GM19397 (cell line): ENCODE measurements around the gene VRK2.
"Not testable (repeated sequence)": the region's sequence is repeated elsewhere in the genome, so short reads cannot be mapped to it uniquely, and the experiment has no call there.

ENCODE experiments used
- ATAC-seq: cut with Tn5 transposase; IDR thresholded peaks from one replicate; pipeline ENCODE4 v1.9.1; 2021; ENCODE audit warnings: mild to moderate bottlenecking, moderate library complexity; ENCODE audit not compliant: unreplicated experiment

VRK2 gene

GRCh38 chr2:58106896-58107295 lies 60.3 kb downstream of the VRK2 start:
- no peak for ATAC-seq

DNA sequence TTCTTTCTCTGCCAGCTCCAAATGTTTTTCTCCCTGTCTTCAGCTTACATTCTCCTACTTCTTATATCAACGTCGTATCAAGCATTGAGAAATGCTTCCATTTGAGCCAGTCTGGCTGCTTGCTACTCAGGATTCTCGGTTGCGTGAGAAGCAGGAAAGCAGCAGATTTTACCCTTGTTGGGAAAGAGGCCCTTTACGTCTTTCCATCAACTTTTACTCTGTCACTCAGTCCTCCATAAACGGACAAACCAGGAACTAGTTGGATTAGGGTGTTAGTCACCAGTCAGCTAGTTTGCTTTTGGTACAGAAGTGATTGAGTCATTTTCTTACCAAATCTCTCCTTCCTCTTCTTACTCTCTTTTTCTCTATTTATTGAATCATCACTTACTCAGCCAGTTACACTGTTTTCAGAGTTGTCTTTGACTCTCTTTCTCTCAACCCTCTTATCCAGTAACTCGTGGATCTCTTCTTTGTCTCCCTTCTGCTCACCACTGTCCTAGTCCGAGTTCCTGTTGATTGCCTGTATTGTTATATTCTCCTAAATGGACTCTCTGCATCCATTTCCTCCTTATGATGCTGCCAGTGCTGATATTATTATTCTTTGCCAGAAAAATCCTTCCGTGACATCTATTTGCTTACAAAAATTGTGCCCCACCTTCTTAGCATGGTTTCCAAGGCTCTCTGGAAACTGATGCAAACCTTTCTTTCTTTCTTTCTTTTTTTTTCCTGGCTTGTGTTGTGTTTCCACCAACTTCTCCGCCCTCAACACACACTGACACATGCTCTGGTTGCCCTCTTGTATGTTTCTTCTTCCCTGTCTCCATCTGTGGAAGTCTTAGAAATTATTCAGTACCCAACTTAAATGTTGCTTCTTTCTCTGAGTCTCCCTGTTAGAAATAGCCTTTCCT lies 61.5 kb downstream of the VRK2 start:
- ATAC-seq, result no peak

DNA sequence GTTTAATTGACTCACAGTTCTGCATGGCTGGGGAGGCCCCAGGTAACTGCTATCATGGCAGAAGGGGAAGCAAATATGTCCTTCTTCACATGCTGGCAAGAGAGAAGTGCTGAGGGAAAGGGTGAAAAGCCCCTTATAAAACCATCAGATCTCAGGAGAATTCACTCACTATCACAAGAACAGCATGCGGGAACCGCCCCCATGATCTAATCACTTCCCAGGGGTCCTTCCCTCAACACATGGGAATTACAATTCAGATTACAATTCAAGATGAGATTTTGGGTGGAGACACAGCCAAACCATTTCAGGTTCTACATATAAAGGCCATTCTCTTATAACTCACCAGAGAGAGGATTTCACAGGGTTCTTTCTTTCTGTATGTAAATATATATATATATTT lies 62.9 kb downstream of the VRK2 start:
- ATAC-seq, result no peak

GRCh38 chr2:58110765-58111164 lies 64.2 kb downstream of the VRK2 start:
- no peak for ATAC-seq

DNA sequence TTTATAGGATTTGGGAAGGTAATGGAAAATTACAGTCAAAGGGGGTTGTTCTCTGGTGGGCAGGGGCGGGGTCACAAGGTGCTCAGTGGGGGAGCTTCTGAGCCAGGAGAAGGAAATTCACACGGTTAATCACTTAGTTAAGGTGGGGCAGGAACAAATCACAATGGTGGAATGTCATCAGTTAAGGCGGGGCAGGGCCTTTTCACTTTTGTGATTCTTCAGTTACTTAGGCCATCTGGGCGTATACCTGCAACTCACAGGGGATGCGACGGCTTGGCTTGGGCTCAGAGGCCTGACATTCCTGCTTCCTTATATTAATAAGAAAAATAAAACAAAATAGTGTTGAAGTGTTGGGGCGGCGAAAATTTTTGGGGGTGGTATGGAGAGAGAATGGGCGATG lies 67.0 kb downstream of the VRK2 start:
- ATAC-seq, result not testable (repeated sequence)

- ATAC-seq, result no peak
Observed at GRCh38 chr2:58120626-58121229, 74.1 kb downstream of the VRK2 start.

- ATAC-seq, result no peak
Observed at GRCh38 chr2:58122040-58122439, 75.4 kb downstream of the VRK2 start.

DNA sequence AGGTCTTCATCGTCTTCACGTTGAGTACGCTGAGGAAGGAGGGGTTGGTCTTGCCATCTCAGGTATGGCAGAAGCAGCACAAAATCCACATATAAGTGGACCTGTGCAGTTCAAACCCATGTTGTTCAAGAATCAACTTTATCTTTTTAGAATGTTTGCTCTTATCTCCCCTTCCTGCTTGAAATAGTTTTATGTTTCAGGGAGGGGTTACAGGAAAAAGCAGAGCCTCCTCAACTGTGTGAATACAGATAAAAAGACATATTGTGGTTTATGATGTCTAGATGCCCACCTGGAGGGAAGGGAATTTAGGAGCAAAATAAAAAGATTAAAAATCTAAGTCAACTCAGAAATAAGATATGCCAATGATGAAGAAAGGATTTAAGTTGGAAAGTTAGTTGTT lies 75.9 kb downstream of the VRK2 start:
- ATAC-seq, result no peak

GRCh38 chr2:58127111-58127510 lies 80.5 kb downstream of the VRK2 start:
- no peak for ATAC-seq

DNA sequence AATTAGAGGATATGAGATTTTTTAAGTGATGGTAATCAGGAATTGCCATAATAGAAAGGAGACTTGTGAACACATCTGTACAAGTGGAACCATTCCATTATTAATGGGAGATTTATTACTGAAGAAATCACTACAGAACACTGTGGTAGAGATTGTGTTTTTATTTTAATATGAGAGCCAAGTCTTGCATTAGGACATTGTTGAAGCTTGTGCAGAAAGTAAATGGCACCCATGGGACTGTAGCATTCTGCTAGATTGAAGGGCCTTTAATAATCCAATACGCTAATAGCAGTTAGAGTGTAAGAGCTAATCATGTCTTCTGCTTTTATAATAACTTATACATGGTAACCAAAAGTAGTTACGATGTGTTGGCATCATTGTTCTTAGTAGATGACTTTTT lies 83.6 kb downstream of the VRK2 start:
- no peak for ATAC-seq

- ATAC-seq, result no peak
Observed at GRCh38 chr2:58131191-58132011, 84.8 kb downstream of the VRK2 start.

DNA sequence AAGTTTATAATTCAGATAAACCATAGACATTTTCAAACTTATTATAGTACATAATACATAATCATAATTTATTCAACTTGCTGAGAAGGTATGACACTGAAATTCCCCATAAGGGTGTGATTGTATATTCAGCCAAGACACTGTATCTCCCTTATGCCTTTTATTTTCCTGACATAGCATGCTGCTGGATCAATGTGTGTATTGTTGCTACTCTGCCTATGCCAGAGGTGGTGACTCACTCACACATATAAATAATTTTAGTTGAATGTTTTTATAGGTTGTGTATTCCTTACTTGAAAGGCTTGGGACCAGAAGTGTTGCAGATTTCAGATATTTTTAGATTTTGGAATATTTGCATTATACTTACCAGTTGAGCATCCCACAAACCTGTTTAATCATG lies 86.8 kb downstream of the VRK2 start:
- ATAC-seq, result no peak

- no peak for ATAC-seq
Observed at GRCh38 chr2:58135861-58136260, 89.3 kb downstream of the VRK2 start.

- ATAC-seq, result no peak
Observed at GRCh38 chr2:58137221-58137620, 90.6 kb downstream of the VRK2 start.

- no peak for ATAC-seq
Observed at GRCh38 chr2:58137856-58138255, 91.2 kb downstream of the VRK2 start.

DNA sequence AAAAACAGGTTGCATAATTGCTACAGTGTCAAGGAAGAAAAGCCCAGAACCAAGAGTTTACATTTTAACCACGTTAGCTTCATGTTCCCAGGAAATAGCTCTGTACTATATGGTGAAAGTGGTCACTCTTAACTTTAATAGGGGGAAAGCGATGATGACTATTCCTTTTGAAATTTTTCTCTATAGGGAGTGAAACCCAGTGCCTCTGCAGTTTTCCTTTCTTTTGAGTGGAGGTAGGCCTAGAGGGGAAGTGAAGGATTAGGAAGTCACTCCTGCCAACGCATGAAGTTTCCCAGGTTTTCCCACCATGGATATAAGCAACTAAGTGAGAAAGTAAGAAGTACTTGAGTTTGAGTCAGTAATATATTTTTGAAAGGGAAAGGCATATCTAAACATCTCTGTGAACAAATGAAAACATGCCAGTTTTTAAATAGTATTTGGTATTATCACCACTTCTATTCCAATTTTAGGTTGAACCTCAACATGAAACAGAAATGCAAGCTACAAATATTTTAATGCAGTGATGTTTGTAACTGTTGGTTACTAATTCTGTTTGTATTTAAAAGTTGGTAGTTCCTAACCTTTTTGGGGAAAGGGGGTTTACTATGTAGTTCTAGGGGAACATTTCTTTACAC lies 91.9 kb downstream of the VRK2 start:
- no peak for ATAC-seq

GRCh38 chr2:58140508-58141072 lies 94.0 kb downstream of the VRK2 start:
- ATAC-seq, result no peak

DNA sequence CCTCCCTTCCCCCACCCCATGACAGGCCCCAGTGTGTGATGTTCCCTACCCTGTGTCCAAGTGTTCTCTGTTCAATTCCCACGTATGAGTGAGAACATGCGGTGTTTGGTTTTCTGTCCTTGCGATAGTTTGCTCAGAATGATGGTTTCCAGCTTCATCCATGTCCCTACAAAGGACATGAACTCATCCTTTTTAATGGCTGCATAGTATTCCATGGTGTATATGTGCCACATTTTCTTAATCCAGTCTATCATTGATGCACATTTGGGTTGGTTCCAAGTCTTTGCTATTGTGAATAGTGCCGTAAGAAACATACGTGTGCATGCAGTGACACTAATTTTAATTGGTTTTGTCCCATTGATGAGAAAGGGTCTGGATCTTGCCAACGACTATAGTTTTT lies 99.2 kb downstream of the VRK2 start:
- not testable (repeated sequence) for ATAC-seq

- ATAC-seq, result no peak
Observed at GRCh38 chr2:58146707-58147106, 100.1 kb downstream of the VRK2 start.

GRCh38 chr2:58155160-58155778 lies 108.7 kb downstream of the VRK2 start:
- ATAC-seq, result no peak
